ENCODE data around the gene SLC25A21.

The SLC25A21 gene

DNA sequence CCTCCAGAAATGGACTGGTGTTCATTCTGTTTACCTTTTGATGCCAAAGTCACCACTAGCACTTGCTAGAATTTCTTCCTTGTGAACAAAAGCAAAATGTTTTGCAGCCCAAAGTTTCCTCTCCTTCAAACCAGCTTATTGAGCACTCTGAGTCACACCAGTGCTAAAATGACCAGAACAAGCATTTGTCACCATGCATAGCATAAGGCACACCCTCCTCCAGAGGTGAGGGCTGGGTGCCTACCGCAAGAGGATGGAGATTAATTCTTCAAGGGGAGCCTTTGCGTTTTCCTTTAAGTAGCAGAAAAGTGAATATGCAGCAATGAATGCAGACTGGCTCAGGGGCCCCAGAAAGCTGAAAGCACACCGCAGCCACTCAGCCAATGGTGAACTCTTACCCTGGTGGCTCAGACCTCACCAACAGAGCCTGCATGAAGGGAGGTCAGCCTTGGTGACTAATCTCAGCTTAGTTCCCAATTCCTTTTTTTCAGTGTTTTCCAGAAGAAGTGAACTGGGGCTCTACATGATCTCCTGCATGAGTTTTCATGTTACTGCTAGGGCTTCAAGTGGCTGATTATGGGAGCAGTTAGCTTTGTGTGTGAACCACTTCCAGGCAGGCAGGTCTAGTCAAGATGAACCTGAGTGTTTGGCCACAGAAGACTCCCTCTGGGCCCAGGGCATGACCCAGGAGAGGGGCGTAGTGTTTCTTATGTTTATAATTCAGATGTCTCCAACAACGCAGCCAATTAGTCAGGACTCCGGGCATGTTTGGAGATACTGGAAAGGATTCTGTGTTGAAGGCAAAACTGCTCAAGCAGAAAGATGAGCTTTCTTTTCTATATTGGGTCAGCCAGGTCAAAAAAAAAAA lies 414.4 kb downstream of the SLC25A21 start:
- DNase-seq (ENCODE audit: low spot score) = no peak

DNA sequence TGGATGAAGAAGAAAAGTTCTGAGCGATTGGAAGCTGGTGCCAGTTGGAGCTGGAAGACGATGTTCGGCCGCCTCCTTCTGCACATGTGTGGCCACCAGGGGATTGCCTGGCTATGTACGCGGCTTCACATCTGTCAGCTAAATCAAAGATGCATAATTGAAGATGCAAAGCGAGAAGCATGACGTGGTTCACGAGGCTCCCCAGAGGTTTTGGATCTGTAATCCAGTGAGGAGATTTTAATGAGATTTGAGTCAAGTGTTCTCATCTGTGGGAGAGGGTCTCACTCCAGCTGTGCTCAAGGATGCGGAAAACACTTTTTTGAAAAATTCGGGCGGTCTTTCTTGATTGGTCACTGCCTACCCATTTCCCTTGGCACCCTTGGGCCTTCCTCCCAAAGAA lies 416.2 kb downstream of the SLC25A21 start:
- DNase-seq (ENCODE audit: low spot score) = no peak

DNA sequence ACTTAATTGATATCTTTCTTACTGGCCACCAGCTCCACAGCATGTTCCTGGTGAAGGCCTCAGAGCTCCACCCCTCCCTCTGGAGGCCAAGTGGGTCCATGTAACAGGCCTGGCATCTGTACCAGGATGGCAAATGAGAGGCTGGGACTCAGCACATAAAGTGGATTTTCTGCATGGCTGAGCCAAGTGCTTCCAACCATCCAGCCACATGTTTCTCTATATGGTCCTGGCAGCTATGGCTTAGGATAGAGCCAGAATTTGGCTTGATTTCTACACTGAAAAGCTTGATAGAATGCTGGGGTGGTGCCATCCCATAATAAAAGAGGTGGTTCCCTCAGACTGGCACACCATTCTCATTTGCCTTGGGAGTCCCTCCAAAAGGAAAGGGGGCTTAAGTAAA lies 416.6 kb downstream of the SLC25A21 start:
- no peak for DNase-seq (ENCODE audit: low spot score)

DNA sequence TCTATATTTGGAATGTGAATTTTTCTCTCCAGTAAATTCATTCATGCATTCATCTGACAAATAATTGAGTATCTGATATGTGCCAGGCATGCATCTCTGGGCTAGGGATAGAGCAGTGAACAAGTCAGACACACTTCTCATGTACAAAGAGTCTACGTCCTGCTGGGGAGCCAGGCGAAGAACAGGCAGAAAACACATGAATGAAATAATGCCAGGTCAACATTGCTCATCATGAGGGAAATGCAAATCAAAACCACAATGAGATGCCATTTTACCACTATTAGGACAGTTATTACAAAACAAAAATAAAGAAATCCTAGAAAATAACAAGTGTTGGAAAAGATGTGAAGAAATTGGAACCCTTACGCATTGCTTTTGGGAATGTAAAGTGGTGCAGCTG lies 420.5 kb downstream of the SLC25A21 start:
- no peak for DNase-seq (ENCODE audit: low spot score)

DNA sequence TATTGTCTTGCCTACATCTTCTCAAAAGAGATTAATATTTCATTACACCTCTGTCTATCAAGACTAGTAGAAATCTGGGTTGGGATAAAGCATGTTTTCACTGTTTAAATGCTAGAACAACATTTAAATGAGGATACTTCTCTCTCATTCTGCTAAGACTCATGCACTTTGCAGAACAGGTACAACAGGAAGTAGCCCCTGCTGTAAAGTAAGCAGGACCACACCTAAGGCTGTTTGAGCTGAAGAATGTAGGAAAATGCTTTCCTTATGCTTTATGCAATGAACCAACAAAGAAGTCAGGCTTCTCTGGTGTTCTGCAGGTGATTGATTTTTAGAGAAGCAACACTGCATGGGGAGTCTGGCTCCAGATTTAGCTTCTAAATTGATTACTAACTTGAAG lies 421.3 kb downstream of the SLC25A21 start:
- no peak for DNase-seq (ENCODE audit: low spot score)

DNA sequence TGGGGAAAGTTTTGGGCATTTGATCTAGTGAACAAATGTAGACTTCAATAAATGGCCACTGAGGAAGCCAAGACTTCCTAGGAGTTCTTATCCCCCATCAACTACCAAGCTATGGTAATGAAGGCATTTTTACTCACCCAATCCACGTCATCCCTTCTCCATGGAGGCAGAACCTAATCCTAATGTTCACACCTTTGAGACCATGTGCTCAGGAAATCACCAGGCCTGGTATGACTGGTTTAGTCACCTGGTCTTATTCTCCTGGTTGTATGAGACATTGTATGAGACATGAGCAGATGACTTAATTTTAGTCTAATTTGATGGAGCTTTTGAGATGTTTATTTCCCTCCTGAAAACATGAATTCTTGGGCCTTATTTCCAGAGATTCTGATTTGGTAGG lies 422.2 kb downstream of the SLC25A21 start:
- DNase-seq (ENCODE audit: low spot score) = no peak

DNA sequence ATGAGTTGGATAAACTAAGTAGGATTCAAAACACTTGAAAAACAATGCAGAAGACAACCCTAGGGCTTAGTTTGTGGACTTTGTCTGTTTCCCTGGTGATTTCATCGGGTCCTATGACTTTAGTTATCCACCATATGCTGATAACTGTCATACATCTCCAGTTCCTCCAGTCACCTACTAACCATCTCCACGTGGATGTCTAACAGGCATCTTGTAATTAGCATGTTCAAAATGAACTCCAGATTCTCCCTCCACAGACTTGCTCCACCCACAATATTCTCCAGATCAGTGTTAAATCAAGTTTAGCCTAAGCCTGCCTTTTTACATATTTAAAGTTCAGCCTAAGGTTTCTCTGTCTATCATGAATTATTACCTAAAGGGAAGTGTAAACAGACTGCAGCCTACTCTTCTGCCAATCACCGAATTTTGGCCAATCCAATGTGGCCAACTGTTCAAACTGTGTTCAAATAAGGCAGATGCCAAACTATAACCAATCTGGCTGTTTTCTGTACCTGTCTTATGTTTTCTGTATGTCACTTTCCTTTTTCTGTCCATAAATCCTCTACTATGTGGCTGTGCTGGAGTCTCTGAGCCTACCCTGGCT lies 423.7 kb downstream of the SLC25A21 start:
- no peak for DNase-seq (ENCODE audit: low spot score)

DNA sequence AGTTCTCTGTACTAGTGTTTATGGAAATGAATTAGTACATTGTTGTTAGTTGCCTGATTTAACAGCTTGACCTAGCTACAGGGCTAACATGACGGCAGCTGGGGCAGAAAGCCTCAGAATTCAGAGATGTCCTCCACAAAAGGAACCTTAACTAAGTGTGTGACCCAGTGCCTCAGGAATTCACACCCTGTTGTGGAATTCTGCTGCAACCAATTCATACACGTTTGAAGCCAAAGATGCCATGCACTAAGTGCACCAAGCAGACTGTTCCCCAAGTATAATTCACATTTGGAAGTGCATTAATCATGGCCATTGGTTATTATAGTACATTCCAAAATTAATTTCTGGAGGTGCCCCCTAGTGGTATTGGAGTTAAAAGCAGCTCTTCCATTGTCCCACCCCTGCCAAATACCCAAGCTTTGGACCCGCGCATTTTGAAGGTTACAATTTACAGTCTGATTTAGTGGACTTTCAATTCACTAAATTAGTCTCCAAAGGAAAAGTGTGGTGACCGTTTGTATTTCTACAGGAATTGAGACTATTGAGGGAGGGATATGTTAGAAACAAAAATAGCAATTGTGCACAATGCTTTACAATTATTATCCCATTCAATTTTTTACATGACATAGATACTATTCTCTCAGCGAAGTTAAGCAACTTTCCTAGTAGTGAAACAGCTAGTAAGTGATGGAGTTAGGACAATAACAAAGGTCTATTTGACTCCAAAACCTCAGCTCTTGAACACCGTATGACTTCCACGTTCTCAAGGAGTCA lies 424.8 kb downstream of the SLC25A21 start:
- DNase-seq (ENCODE audit: low spot score) = peak; percentile 30

DNA sequence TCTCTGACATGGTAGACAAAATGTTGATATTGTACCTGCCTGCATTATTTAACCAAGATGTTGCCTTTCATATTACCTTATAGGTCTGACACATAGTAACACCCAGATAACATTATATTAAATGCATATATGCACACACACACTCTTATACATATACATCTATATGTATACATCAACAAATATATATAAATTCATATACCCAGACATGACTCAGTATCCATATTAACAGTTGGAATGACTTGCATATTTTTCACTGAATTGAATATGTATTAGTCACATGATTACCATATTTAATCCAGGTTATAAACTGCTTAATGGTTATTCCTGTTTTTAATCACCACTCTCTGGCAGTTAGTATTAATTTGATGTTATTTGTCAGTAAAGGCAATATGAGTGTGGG lies 425.5 kb downstream of the SLC25A21 start:
- DNase-seq (ENCODE audit: low spot score) = no peak

DNA sequence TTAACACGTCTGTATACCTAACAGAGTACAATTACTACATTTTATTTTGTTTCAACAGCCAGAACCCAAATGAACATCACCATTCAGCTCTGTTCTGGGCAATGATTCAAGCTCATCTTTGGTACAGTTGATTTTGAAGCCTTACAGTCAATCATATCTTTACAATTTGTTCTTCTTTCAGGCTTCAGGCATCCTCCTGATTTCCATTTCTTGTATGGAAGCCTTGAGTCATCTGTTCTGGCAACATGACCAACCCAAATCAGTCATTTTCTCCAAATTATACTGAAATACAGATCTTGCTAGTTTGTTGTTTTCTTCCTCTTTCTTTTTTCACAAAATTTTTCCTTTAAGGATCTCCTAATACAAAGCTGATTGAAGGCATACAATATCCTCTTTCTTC lies 430.5 kb downstream of the SLC25A21 start:
- no peak for DNase-seq (ENCODE audit: low spot score)

DNA sequence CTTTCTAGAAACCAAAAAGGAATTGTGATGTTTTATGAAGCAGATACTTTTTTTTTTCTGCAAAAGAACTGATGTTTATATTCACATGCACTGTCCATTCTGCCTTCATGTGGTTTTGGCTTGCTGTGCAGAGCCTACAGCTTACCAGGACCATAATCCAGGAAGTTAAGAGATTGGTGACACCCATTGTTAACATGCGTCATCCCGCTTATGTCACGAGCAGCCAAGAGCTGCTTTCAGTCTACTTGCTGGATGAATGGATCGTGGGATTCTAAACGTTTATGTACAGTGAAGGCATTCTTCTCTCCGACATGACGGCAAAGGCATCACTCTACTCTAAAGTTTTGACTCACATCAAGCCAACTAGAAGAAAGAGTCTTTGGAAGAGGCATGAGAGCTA lies 434.1 kb downstream of the SLC25A21 start:
- DNase-seq (ENCODE audit: low spot score) = no peak

DNA sequence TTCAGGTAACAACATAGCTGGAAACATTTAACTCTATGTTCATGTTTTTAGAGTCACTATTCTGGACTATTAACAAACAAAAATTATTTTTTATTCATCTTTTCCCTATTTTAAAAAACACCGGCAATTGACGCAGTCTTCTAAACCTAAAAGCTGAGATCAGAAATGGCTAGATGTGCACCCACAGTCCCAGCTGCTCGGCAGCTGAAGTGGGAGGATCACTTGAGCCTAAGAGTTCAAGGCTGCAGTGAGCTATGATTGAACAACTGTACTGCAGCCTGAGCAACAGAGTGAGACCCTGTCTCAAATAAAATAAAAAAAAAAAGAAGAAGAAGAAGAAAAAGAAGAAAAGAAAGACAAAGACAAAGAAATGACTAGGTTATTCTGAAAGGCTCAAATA lies 446.3 kb downstream of the SLC25A21 start:
- no peak for DNase-seq (ENCODE audit: low spot score)

DNA sequence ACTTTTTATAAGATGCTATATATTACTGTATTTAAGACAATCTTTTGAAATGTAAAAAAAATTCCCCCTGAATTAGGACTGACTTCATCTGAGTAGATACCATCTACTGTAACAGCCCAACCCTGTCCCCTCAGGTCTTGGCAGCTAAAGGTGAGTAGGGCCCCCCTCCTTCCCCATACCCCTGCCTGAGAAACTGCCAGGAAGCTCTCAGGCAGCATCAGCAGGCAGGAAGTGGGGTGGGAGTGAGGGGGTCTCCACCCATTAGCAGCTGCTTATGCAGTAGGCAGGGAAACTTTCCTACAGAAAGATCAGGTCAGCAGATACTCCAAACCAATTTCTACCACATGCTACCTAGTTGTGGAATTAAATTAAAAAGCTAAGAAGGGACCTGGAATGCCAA lies 448.2 kb downstream of the SLC25A21 start:
- no peak for DNase-seq (ENCODE audit: low spot score)

DNA sequence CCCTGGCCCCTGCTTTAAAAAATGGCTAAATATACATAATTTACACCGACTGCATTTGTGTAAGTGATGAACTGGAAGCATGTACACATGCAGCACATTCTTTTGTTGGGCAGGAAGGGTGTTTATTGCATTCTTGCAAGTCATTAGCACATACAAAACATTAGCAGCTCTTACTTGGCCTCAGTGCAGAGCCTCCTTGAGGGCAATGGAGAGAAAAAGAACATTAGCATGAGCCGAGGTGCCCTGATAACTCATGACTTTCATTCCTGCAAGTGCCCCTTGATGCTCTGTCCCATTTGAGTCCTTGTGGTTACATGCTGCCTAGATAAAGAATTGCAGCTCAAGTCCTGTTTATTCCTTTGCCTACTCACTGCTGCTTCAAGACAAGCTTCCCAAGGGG lies 448.9 kb downstream of the SLC25A21 start:
- DNase-seq (ENCODE audit: low spot score) = no peak

DNA sequence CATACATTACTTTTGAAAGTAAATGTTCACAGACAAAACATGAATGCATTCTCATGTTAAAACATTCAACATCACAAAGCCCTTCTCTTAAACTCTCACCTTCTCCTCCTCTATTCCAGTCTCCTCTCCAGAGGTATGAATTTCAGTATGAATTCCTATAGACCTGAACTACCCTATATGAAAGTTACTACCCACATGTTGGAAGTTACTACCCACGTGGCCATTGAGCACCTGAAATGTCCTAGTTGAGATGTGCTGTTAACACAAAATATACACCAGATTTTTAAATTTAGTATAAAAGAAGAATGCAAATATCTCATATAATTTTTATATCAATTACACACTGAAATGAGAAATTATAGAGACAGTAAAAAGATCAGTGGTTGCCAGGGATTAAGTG lies 450.5 kb downstream of the SLC25A21 start:
- DNase-seq (ENCODE audit: low spot score) = no peak

DNA sequence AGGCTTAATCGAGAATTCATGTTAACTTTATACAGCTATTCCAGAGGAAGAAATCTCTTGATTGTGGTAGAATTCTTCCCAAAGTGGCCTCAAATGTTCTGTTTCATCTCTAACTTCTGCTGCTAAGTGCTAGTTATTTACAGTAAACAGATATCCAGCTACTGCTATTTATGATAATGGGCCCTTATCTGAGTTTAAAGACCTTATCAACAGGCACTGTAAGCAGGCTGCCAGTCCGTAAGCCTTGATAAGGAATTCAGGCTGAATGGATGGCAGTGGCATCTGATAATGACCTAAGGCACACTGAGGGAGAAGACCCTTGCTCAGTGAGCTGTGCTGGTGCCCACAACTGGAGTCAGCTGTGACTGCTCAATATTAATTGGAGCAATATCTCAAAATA lies 451.7 kb downstream of the SLC25A21 start:
- DNase-seq (ENCODE audit: low spot score) = no peak

DNA sequence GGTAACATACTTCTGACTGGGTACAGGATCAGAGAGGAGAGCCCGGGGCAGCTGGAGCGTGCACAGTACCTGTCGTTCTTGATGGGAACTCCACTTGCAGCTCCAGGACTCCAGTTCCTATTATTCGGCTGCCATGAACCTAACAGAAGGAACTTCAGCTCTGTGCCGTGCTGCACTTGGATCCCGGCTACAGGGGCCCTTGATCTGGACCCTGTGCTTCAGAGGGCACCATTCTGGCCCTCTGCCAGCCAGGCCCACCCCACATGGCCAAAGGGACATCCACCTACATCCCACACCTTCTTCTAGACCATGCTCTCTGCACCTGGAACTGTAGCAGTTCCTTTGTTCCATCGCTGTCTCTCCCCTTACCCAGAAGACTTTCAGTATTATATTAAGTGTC lies 452.6 kb downstream of the SLC25A21 start:
- no peak for DNase-seq (ENCODE audit: low spot score)

DNA sequence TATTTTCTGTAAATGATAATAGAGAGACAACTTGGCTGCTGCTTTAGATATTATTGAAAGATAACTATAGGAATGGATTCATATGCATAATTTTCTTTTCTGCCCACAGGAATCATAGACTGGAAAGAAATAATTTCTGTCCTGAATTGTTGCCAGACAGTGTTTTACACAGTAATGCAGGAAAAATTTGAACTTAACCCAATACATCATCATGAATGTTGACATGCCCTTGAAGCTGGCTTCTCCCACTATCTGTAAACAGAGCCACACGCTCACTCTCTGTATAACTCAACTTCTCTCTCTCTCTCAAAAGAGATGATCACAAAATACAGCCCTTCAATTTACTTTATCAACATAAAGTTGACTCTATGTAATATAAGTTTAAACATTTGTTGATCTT lies 454.2 kb downstream of the SLC25A21 start:
- DNase-seq (ENCODE audit: low spot score) = no peak

DNA sequence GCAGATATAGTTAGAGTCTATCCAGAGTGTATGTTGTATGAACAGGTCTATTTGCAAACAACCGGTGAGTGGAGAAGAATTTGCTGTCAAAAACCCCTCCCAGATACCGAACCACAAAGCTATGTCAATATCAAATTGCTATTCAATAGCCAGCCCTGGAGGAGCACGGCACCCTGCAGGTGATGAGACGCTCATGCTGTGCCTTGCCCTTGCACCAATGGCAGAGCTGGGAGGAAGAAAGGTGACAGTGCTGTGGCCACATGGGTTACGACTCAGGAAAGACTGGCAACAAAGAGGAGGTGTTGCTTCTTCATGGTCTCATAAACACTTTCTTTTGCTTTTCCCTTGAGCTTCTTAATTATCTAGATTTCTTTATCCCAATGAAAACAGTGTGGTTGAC lies 455.0 kb downstream of the SLC25A21 start:
- DNase-seq (ENCODE audit: low spot score) = no peak

DNA sequence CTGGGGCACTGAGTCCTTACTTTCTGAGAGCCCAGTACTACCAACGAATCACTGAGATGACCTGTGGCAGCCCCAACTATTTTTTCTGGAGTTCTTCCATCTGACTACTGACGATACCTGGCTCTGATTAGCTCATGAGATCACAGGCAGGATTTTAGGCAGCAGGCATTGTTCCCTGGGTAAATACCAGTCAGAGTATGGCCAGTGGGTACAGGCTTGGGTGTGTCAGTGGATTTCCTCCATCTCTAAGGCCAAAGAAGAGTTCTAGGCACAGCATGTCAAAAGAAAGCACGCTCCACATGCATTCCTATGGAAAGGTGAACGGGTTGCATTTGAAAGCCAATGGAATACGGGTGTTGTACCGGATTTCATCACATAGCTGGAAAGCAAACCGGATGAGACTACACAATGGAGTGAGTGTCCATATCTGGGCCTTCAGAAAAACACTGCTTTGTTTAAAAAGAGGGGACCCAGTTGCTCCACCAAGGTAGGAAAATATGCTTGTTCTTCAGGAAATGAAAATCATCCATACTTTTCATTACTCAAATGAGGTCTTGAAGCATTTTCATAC lies 455.7 kb downstream of the SLC25A21 start:
- no peak for DNase-seq (ENCODE audit: low spot score)

DNA sequence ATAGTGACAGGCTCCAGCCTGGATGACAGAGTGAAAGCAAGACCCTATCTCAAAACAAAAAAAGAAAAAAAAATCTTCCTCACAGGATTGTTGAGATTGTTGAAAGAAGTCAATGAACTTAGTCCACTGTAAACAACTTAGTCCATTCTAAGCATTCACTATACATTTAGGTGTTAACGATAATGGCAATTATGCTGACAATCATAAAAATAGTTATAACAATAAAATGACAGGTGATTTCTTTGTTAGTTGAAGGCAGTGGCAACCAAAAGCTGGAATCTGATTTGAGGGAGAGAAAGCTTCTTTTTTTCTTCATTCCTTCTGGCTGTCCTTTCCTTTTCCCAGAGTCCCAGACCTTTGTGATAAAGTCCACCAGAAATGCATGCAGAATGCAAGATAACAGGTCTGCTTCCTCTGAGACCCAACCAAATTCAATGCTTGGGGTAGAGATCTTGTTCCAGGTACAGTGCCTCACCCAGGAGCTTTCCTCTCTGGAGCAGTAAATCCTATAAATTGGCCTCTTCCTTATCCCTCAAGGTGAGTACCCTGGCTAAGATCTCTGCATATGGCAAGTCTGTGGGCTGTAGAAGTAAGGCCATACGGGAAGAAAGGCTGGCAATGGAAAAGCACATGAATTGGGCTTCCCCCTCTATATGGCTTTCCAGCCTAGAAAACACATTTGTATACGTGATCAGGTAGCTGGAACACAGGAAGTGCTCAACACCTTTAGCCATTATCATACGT lies 458.3 kb downstream of the SLC25A21 start:
- no peak for DNase-seq (ENCODE audit: low spot score)

DNA sequence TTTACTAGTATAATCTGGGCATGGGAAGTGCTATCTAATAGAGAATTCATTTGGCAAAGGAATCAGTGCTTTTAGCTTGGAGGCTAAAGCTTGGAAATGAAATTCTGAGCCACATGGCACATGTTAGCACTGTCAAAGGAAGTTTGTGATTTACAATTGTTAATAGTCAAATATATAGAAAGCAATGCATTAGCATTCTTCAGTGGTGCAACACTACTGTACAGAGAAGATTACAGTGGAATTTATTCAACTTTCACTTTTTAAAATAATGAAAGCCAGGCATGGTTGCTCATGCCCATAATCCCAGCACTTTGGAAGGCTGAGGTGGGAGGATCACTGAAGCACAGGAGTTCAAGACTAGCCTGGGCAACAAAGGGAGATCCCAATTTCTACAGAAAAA lies 464.8 kb downstream of the SLC25A21 start:
- no peak for DNase-seq (ENCODE audit: low spot score)

Data from hematopoietic multipotent progenitor cell treated with erythropoietin and hydrocortisone succinate and interleukin-3 and kit ligand, for 15 days (in vitro differentiated cells).